ENCODE results near the gene DNASE1L3.

The DNASE1L3 gene

DNA sequence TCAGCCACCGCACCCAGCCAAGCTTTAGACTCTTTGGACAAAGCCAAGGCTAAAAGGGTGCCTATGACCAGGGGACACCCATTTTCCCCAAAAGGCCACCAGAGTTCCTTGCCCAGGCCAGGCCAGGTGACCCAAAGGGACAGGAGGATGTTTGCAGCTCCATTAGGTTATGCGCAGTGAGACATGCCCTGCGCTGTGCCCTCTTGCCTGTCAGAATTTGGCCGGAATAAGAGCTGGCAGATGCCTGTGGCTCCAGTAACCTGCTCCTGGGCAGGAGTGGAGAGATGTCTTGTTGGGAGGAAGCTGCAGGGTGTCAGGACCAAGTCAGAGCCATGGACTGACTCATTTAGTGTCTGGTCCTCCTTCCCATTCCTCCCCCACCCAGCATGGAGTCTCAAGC, 20.5 kb downstream of the DNASE1L3 start:
- Histone ChIP-seq H3K27me3 (ENCODE audit: insufficient read depth, low read length) (no peaks in the 10 kb centered on the region), H2AFZ (ENCODE audit: low read length) (no peak overlapping the region), H3K9me3 (ENCODE audit: low read length) (no peaks in the 10 kb centered on the region), H3K4me3 (ENCODE audit: low read depth, low read length, poor library complexity, severe bottlenecking) (no peak overlapping the region), H4K20me1 (ENCODE audit: insufficient read depth, low read length) (no peaks in the 10 kb centered on the region), H3K79me2 (ENCODE audit: insufficient read depth, low read length) (no peaks in the 10 kb centered on the region), H3K27ac (ENCODE audit: low read depth, low read length, poor library complexity, severe bottlenecking) (no peak overlapping the region), H3K9me2 (ENCODE audit: low read depth, low read length) (no peaks in the 10 kb centered on the region), H3K36me3 (ENCODE audit: insufficient read depth, low read length) (no peaks in the 10 kb centered on the region; the same call in 1 of the 2 replicates), H3F3A (ENCODE audit: insufficient read depth, low read length) (no peaks in the 10 kb centered on the region), H3K9ac (ENCODE audit: low read length) (no peak overlapping the region), H3K4me1 (ENCODE audit: insufficient read depth, low read length, severe bottlenecking) (no peaks in the 10 kb centered on the region), H3K4me2 (ENCODE audit: low read length) (no peak overlapping the region)
- TF ChIP-seq, protein P1, sequence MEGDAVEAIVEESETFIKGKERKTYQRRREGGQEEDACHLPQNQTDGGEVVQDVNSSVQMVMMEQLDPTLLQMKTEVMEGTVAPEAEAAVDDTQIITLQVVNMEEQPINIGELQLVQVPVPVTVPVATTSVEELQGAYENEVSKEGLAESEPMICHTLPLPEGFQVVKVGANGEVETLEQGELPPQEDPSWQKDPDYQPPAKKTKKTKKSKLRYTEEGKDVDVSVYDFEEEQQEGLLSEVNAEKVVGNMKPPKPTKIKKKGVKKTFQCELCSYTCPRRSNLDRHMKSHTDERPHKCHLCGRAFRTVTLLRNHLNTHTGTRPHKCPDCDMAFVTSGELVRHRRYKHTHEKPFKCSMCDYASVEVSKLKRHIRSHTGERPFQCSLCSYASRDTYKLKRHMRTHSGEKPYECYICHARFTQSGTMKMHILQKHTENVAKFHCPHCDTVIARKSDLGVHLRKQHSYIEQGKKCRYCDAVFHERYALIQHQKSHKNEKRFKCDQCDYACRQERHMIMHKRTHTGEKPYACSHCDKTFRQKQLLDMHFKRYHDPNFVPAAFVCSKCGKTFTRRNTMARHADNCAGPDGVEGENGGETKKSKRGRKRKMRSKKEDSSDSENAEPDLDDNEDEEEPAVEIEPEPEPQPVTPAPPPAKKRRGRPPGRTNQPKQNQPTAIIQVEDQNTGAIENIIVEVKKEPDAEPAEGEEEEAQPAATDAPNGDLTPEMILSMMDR (IDR thresholded peaks at IDR 0.05; ENCODE audit: low read length) = no peak
- TF ChIP-seq EZH2 (IDR thresholded peaks at IDR 0.05; ENCODE audit: borderline replicate concordance, low read length) = no peak

DNA sequence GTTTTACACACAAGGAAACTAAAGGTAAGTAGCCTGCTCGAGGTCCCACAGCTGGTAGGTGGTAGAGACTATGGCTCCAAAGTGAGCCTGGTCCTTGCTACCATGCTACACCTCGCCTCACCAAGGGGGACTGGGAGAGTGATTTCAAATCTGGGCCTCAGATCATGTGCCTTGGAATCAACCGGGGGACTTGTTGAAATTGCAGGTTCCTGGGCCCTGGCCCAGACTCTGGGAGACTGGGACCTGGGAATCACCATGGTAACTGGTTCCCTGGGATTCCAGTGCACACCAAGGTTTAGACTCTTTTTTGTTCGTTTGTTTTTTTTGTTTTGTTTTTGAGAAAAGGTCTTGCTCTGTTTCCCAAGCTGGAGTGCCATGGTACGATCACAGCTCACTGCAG, 21.1 kb downstream of the DNASE1L3 start:
- H4K20me1 ChIP-seq (ENCODE audit: insufficient read depth, low read length) = no peaks in the 10 kb centered on the region
- no peaks in the 10 kb centered on the region for H3K79me2 ChIP-seq (ENCODE audit: insufficient read depth, low read length)
- no peak overlapping the region for H3K9ac ChIP-seq (ENCODE audit: low read length)
- no peaks in the 10 kb centered on the region; the same call in 1 of the 2 replicates for H3K36me3 ChIP-seq (ENCODE audit: insufficient read depth, low read length)
- no peak overlapping the region for H2AFZ ChIP-seq (ENCODE audit: low read length)
- no peaks in the 10 kb centered on the region for H3F3A ChIP-seq (ENCODE audit: insufficient read depth, low read length)
- no peak overlapping the region for H3K4me3 ChIP-seq (ENCODE audit: low read depth, low read length, poor library complexity, severe bottlenecking)
- no peak overlapping the region for H3K27ac ChIP-seq (ENCODE audit: low read depth, low read length, poor library complexity, severe bottlenecking)
- TF ChIP-seq EZH2 (IDR thresholded peaks at IDR 0.05; ENCODE audit: borderline replicate concordance, low read length) = no peak
- TF ChIP-seq, protein P1 (IDR thresholded peaks at IDR 0.05; ENCODE audit: low read length) = no peak
- H3K9me2 ChIP-seq (ENCODE audit: low read depth, low read length) = no peaks in the 10 kb centered on the region
- no peaks in the 10 kb centered on the region for H3K9me3 ChIP-seq (ENCODE audit: low read length)
- H3K27me3 ChIP-seq (ENCODE audit: insufficient read depth, low read length) = no peaks in the 10 kb centered on the region
- H3K4me1 ChIP-seq (ENCODE audit: insufficient read depth, low read length, severe bottlenecking) = no peaks in the 10 kb centered on the region
- H3K4me2 ChIP-seq (ENCODE audit: low read length) = no peak overlapping the region

DNA sequence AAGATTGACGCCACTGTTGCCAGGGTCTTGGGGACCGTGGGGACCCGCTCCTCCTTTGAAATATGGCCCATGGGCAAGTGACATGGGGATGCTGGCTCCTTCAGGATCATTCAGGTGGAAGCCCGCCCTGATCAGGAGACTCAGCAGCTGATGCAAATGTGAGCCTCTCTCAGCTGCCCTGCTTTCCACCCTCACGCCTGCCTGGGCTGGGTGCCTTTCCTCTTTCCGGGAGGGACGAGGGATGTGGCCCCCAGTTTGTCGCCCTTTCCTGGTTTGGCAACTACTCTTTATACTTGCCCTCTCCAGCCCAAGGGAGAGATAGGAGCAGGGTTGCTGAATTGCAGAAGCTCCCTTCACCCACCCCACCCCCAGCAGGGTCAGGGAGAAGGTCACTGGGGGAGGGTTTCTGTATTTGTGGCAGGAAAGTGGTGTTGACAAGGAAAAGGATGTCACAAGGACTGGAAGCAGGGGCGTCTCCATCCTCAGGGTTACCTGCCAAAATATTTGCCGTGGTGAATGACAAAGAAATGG, 21.8 kb downstream of the DNASE1L3 start:
- no peak overlapping the region for H3K4me2 ChIP-seq (ENCODE audit: low read length)
- no peaks in the 10 kb centered on the region for H4K20me1 ChIP-seq (ENCODE audit: insufficient read depth, low read length)
- H3K27me3 ChIP-seq (ENCODE audit: insufficient read depth, low read length) = no peaks in the 10 kb centered on the region
- H3K27ac ChIP-seq (ENCODE audit: low read depth, low read length, poor library complexity, severe bottlenecking) = no peak overlapping the region
- no peaks in the 10 kb centered on the region for H3K9me2 ChIP-seq (ENCODE audit: low read depth, low read length)
- H3K4me3 ChIP-seq (ENCODE audit: low read depth, low read length, poor library complexity, severe bottlenecking) = no peak overlapping the region
- no peaks in the 10 kb centered on the region for H3K36me3 ChIP-seq (ENCODE audit: insufficient read depth, low read length)
- H3K9me3 ChIP-seq (ENCODE audit: low read length) = no peaks in the 10 kb centered on the region
- no peaks in the 10 kb centered on the region for H3K79me2 ChIP-seq (ENCODE audit: insufficient read depth, low read length)
- no peaks in the 10 kb centered on the region for H3F3A ChIP-seq (ENCODE audit: insufficient read depth, low read length)
- H3K9ac ChIP-seq (ENCODE audit: low read length) = no peak overlapping the region
- H2AFZ ChIP-seq (ENCODE audit: low read length) = no peak overlapping the region
- H3K4me1 ChIP-seq (ENCODE audit: insufficient read depth, low read length, severe bottlenecking) = no peaks in the 10 kb centered on the region
- TF ChIP-seq, protein P1 (IDR thresholded peaks at IDR 0.05; ENCODE audit: low read length) = no peak
- TF ChIP-seq EZH2 (IDR thresholded peaks at IDR 0.05; ENCODE audit: borderline replicate concordance, low read length) = no peak
